Upper lobe of right lung (tissue), 1 donor: ENCODE measurements around the gene ORAI1. TPM values are rescaled to one million over a fixed set of nuclear protein-coding genes. Genes with fewer than 3 reads are reported as not detected.

Experiments
- ATAC-seq: fragments of 200-7000 bp; cut with Tn5 transposase; one replicate; pipeline ENCODE4 v1.9.1; 2020; ENCODE audit warnings: mild to moderate bottlenecking, moderate library complexity
- DNase-seq: peaks from one replicate; pipeline ENCODE4 v3.0.0-alpha.2; 2020
- H3K27ac ChIP-seq: fragments of 200-600 bp; one replicate; pipeline ENCODE4 v1.8.0; 2022
- H3K27me3 ChIP-seq: fragments of 200-600 bp; one replicate; pipeline ENCODE4 v1.8.0; 2022; ENCODE audit warnings: mild to moderate bottlenecking
- H3K36me3 ChIP-seq: fragments of 200-600 bp; one replicate; pipeline ENCODE4 v1.8.0; 2022
- H3K4me1 ChIP-seq: fragments of 200-600 bp; one replicate; pipeline ENCODE4 v1.8.0; 2022
- H3K4me3 ChIP-seq: fragments of 200-600 bp; one replicate; pipeline ENCODE4 v1.8.0; 2022; ENCODE audit warnings: mild to moderate bottlenecking
- H3K9me3 ChIP-seq: fragments of 200-600 bp; one replicate; pipeline ENCODE4 v1.8.0; 2022
- CTCF ChIP-seq: fragments of 200-600 bp; IDR thresholded peaks from one replicate; pipeline ENCODE4 v1.8.0; 2022; ENCODE audit warnings: antibody characterized with exemption
- intact Hi-C: fragments of 100-400 bp; cut with DNase I; formaldehyde crosslinking; loops from one replicate; pipeline ENCODE4 v1.11.0; 2022
- total RNA-seq: library from RNA; stranded (reverse); fragmentation: NEBNext Ultra II Directional; extraction: Animal tissue kit (Norgen Biotek cat#: 25700); gene quantifications from one replicate; pipeline ENCODE4 v1.2.1, GENCODE V29; 2021
- donor health status: DM: no; HTN: yes; CAD: no; lungs with severe emphysema.

Gene ORAI1
- total RNA-seq, 1 donor from 2014 or later: 32.4 TPM

GRCh38 chr12:121596526-121596925 is 29.8 kb upstream of the ORAI1 start:
- Histone ChIP-seq H3K27me3 (no peaks in the 10 kb centered on the region), H3K4me1 (no peaks in the 10 kb centered on the region), H3K4me3 (no peak overlapping the region), H3K36me3 (no peaks in the 10 kb centered on the region), H3K27ac (no peak overlapping the region), H3K9me3 (no peaks in the 10 kb centered on the region)
- ATAC-seq (no peak), DNase-seq (no peak)
- intact Hi-C loops: no loop called here
- no peak for TF ChIP-seq CTCF

GRCh38 chr12:121600702-121601336 is 25.5 kb upstream of the ORAI1 start:
- no peaks in the 10 kb centered on the region for H3K9me3 ChIP-seq
- no peaks in the 10 kb centered on the region for H3K4me1 ChIP-seq
- no peak for DNase-seq
- no peaks in the 10 kb centered on the region for H3K27me3 ChIP-seq
- H3K36me3 ChIP-seq: no peaks in the 10 kb centered on the region
- ATAC-seq: no peak
- intact Hi-C loops: no loop called here
- no peak overlapping the region for H3K4me3 ChIP-seq
- no peak for TF ChIP-seq CTCF
- H3K27ac ChIP-seq: no peak overlapping the region

- Histone ChIP-seq H3K27ac (no peak overlapping the region), H3K4me3 (no peak overlapping the region), H3K27me3 (no peaks in the 10 kb centered on the region), H3K4me1 (no peaks in the 10 kb centered on the region), H3K9me3 (no peaks in the 10 kb centered on the region), H3K36me3 (no peaks in the 10 kb centered on the region)
- ATAC-seq (no peak), DNase-seq (no peak)
- no peak for TF ChIP-seq CTCF
- intact Hi-C loops: no loop called here
Observed at GRCh38 chr12:121602766-121603165, 23.6 kb upstream of the ORAI1 start.

GRCh38 chr12:121603581-121603980 is 22.7 kb upstream of the ORAI1 start:
- Histone ChIP-seq H3K36me3 (no peaks in the 10 kb centered on the region), H3K9me3 (no peaks in the 10 kb centered on the region), H3K4me3 (no peak overlapping the region), H3K27me3 (no peaks in the 10 kb centered on the region), H3K4me1 (no peaks in the 10 kb centered on the region), H3K27ac (no peak overlapping the region)
- no peak for TF ChIP-seq CTCF
- DNase-seq (no peak), ATAC-seq (no peak)
- intact Hi-C loops: no loop called here

- TF ChIP-seq CTCF: no peak
- Histone ChIP-seq H3K9me3 (no peaks in the 10 kb centered on the region), H3K4me1 (no peaks in the 10 kb centered on the region), H3K27me3 (no peaks in the 10 kb centered on the region), H3K36me3 (no peaks in the 10 kb centered on the region), H3K4me3 (no peak overlapping the region), H3K27ac (no peak overlapping the region)
- DNase-seq (no peak), ATAC-seq (no peak)
- intact Hi-C loops: no loop called here
Observed at GRCh38 chr12:121608301-121608700, 18.0 kb upstream of the ORAI1 start.
